ENCODE measurements around the gene BCORL1.

GRCh38 chrX:129956765-129957164 is 25.7 kb upstream of the BCORL1 start:
- TF ChIP-seq CTCF (IDR thresholded peaks at IDR 0.05; ENCODE audit: insufficient read depth, low read length) (no peak), POLR2AphosphoS5 (IDR thresholded peaks at IDR 0.05; ENCODE audit: low read depth) (no peak)
